KMS-11 (cell line): ENCODE data around the gene MX1.

Experiments used
- H2AFZ ChIP-seq: fragments of 200-600 bp; sonication (generic); 2 replicates; pipeline ENCODE4 v1.6.1; 2016; ENCODE audit warnings: antibody characterized with exemption, mixed run types, low read depth
- H3K27ac ChIP-seq: fragments of 200-600 bp; sonication (generic); 2 replicates; pipeline ENCODE4 v1.6.1; 2016; ENCODE audit warnings: mild to moderate bottlenecking, mixed run types
- H3K27me3 ChIP-seq: fragments of 200-600 bp; sonication (generic); 2 replicates; pipeline ENCODE4 v1.6.1; 2017; ENCODE audit warnings: mild to moderate bottlenecking, low read depth, mixed run types, moderate library complexity; ENCODE audit not compliant: insufficient read depth
- H3K36me3 ChIP-seq: fragments of 200-600 bp; sonication (generic); 2 replicates; pipeline ENCODE4 v1.6.1; 2017; ENCODE audit warnings: mild to moderate bottlenecking, mixed run types; ENCODE audit not compliant: insufficient read depth
- H3K4me1 ChIP-seq: fragments of 200-600 bp; sonication (generic); 2 replicates; pipeline ENCODE4 v1.6.1; 2016; ENCODE audit warnings: mild to moderate bottlenecking, low read depth, mixed run types; ENCODE audit not compliant: poor library complexity, severe bottlenecking
- H3K4me2 ChIP-seq: fragments of 200-600 bp; sonication (generic); 2 replicates; pipeline ENCODE4 v1.7.0; 2016; ENCODE audit warnings: mild to moderate bottlenecking, mixed run types
- H3K4me3 ChIP-seq: fragments of 200-600 bp; sonication (generic); IDR thresholded peaks from 2 replicates; pipeline ENCODE4 v1.6.1; 2017; ENCODE audit warnings: low read depth, low read length, mixed read lengths; ENCODE audit not compliant: insufficient read depth
- H3K79me2 ChIP-seq: fragments of 200-600 bp; sonication (generic); 2 replicates; pipeline ENCODE4 v1.6.1; 2016; ENCODE audit warnings: low read depth, mixed run types; ENCODE audit not compliant: insufficient read depth
- H3K9ac ChIP-seq: fragments of 200-600 bp; sonication (generic); 2 replicates; pipeline ENCODE4 v1.6.1; 2016; ENCODE audit warnings: mild to moderate bottlenecking, mixed run types
- H4K20me1 ChIP-seq: fragments of 200-600 bp; sonication (generic); 2 replicates; pipeline ENCODE4 v1.6.1; 2016; ENCODE audit warnings: mild to moderate bottlenecking, mixed run types; ENCODE audit not compliant: insufficient read depth
- TF ChIP-seq, protein P1 (sequence below): fragments of 200-600 bp; sonication (generic); conservative IDR thresholded peaks from 2 replicates; pipeline ENCODE4 v1.6.1; 2017; ENCODE audit warnings: low read depth, mild to moderate bottlenecking, antibody characterized with exemption, low read length, moderate library complexity, mixed read lengths

MX1 gene

DNA sequence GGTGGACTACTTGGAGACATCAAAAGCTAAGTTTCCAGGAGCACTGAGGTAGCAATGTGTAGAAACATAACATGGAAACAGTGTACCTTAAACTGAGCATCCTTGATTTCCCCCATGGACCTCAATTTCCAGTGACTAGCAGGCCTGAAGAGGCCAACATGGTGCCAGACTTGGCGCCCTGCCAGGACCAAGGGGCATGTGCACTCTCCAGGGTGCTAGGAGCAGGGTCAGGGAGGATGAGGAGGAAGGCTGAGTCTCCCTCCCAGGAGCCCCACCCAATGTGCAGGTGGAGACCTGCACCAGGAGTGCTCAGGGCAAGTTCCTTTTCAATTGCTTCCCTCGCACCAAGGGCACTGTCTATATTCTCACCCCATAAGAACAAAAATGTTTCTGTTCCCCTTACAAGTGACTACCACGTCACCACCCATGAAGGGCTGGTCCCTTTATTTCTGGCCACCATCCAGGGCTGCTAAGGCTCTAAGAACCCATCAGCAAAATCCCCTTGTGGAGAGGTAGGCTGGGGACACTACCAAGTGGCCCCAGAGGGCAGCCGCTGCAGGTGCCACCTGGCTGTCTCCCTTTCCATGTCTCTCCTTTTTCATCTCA lies 39.2 kb downstream of the MX1 start:
- Histone ChIP-seq H3K27me3 (no peaks in the 10 kb centered on the region), H3K9ac (no peak overlapping the region), H2AFZ (no peak overlapping the region), H4K20me1 (no peaks in the 10 kb centered on the region), H3K4me3 (no peak overlapping the region), H3K79me2 (no peaks in the 10 kb centered on the region), H3K4me1 (no peaks in the 10 kb centered on the region), H3K27ac (no peak overlapping the region), H3K4me2 (no peak overlapping the region), H3K36me3 (no peaks in the 10 kb centered on the region)
- TF ChIP-seq, protein P1, sequence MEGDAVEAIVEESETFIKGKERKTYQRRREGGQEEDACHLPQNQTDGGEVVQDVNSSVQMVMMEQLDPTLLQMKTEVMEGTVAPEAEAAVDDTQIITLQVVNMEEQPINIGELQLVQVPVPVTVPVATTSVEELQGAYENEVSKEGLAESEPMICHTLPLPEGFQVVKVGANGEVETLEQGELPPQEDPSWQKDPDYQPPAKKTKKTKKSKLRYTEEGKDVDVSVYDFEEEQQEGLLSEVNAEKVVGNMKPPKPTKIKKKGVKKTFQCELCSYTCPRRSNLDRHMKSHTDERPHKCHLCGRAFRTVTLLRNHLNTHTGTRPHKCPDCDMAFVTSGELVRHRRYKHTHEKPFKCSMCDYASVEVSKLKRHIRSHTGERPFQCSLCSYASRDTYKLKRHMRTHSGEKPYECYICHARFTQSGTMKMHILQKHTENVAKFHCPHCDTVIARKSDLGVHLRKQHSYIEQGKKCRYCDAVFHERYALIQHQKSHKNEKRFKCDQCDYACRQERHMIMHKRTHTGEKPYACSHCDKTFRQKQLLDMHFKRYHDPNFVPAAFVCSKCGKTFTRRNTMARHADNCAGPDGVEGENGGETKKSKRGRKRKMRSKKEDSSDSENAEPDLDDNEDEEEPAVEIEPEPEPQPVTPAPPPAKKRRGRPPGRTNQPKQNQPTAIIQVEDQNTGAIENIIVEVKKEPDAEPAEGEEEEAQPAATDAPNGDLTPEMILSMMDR = no peak

GRCh38 chr21:41466024-41466820 lies 40.2 kb downstream of the MX1 start:
- H3K27me3 ChIP-seq = no peaks in the 10 kb centered on the region
- no peaks in the 10 kb centered on the region for H3K4me1 ChIP-seq
- no peaks in the 10 kb centered on the region for H3K36me3 ChIP-seq
- no peak overlapping the region for H3K4me2 ChIP-seq
- no peak overlapping the region for H3K27ac ChIP-seq
- H4K20me1 ChIP-seq = no peaks in the 10 kb centered on the region
- no peak overlapping the region for H3K4me3 ChIP-seq
- no peaks in the 10 kb centered on the region for H3K79me2 ChIP-seq
- H3K9ac ChIP-seq = no peak overlapping the region
- TF ChIP-seq, protein P1 = no peak
- no peak overlapping the region for H2AFZ ChIP-seq

GRCh38 chr21:41470054-41470453 lies 44.0 kb downstream of the MX1 start:
- Histone ChIP-seq H4K20me1 (no peaks in the 10 kb centered on the region), H3K4me3 (no peak overlapping the region), H3K4me1 (no peaks in the 10 kb centered on the region), H2AFZ (no peak overlapping the region), H3K27me3 (no peaks in the 10 kb centered on the region), H3K79me2 (no peaks in the 10 kb centered on the region), H3K4me2 (no peak overlapping the region), H3K9ac (no peak overlapping the region), H3K27ac (no peak overlapping the region), H3K36me3 (no peaks in the 10 kb centered on the region)
- TF ChIP-seq, protein P1 = no peak

- Histone ChIP-seq H3K27me3 (no peaks in the 10 kb centered on the region), H3K27ac (no peak overlapping the region), H3K4me2 (no peak overlapping the region), H4K20me1 (no peaks in the 10 kb centered on the region), H3K36me3 (no peaks in the 10 kb centered on the region), H3K79me2 (no peaks in the 10 kb centered on the region), H3K9ac (no peak overlapping the region), H2AFZ (no peak overlapping the region), H3K4me3 (no peak overlapping the region), H3K4me1 (peaks cover 1% of the 10 kb centered on the region)
- TF ChIP-seq, protein P1 = no peak
Measured at GRCh38 chr21:41472753-41473548, 46.9 kb downstream of the MX1 start.
